Effector CD4-positive, alpha-beta T cell (primary cell): ENCODE data around the gene DMRTB1. TPM values are rescaled to one million over a fixed set of nuclear protein-coding genes. Genes with fewer than 3 reads are reported as not detected.
"Not testable (repeated sequence)": the region's sequence is repeated elsewhere in the genome, so short reads cannot be mapped to it uniquely, and the experiment has no call there.

Experiments
- DNase-seq: peaks from one replicate; pipeline ENCODE4 v3.0.0-alpha.2; 2020
- total RNA-seq: gene quantifications from one replicate; lab custom pipeline; 2026; lab: John Stamatoyannopoulos, UW

The DMRTB1 gene
- not detected for total RNA-seq

DNA sequence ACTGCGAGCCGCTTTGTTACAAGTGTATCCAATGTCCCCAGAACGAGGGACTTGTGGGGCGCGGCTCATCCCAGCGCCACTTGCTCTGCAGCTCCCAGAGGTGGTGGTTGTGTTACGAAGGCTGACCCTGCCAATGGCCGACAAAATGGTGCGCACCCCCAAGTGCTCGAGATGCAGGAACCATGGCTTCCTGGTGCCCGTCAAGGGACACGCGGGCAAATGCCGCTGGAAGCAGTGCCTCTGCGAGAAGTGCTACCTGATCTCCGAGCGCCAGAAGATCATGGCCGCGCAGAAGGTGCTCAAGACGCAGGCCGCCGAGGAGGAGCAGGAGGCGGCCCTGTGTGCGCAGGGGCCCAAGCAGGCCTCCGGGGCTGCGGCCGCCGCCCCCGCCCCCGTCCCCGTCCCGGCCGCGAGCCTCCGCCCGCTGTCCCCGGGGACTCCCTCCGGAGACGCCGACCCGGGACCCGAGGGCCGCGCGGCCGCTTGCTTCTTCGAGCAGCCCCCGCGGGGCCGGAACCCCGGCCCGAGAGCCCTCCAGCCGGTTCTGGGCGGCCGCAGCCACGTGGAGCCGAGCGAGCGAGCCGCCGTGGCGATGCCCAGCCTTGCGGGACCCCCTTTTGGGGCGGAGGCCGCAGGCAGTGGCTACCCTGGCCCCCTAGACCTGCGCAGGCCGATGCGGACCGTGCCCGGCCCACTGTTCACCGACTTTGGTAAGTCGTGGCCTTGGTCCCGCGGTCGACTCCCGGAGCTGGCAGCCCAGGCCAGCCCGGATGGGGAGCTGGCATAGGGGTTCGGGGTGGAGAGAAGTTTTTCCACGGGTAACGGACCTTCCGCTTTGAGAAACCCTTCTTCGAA is at the start of gene DMRTB1:
Gene DMRTB1, plus strand, starts transcription at position 79 of the 855 bp plus-strand sequence. Its CDS starts 55 bp downstream, at position 134.
- DNase-seq: no peak

DNA sequence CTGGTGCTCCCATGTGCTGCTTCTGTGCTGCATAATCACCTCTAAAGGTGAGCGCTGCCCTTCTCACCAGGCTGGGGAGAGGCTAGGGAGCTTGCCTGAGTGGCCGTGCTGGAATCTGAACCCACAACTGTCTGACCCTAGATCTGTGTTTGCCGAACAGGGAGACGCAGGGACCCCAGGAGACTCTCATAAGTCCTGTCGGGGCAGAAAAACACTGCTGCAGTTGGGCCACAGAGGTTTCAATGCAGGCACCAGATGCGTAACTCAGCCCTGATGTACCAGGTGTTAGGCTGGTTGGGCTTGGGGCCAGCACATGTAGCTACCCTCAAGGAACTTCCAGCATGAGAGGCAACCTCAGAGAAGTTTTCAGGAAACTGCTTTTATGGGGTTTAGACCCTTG is 49.5 kb upstream of the DMRTB1 start:
- no peak for DNase-seq

DNA sequence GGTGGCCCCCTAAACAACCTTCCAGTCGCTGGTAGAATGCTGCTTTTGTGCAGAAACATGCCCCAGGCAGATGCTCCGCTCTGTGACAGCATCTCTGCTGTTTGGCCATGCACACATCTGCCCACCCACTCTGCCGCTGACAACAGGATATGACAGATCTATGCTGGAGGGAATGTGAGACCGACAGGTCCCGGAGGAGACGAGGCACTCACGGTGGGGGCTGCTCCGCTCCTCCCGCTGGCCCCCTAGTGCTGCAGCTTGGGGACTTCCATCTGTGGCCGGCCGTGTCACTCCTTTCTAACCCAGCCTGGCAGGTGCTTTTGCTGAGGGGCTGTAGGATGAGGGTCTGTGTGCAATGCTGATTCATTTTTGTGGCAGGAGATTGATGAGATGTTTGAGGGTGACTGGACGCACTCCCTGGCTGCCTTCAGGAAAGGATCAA is 49.1 kb upstream of the DMRTB1 start:
- peak; percentile 34 for DNase-seq

DNA sequence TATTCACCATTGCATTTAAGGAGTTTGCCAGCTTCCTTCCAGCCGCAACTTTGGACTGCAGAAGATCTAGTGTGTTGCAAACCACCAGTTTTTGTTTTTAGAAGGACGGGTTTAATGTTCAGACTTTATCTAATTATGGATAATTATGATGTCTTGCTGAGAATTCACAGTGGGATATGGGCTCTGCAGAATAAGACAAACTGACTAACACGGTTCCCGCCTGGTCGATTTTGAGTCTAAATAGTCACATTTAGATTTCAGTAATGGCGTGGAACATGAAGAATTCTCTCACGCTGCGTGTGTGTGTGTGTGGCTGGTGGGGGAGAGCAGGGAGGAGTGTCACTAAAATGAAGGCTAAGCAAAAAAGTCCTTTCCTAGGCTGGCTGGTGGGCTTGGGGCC is 48.5 kb upstream of the DMRTB1 start:
- no peak for DNase-seq

DNA sequence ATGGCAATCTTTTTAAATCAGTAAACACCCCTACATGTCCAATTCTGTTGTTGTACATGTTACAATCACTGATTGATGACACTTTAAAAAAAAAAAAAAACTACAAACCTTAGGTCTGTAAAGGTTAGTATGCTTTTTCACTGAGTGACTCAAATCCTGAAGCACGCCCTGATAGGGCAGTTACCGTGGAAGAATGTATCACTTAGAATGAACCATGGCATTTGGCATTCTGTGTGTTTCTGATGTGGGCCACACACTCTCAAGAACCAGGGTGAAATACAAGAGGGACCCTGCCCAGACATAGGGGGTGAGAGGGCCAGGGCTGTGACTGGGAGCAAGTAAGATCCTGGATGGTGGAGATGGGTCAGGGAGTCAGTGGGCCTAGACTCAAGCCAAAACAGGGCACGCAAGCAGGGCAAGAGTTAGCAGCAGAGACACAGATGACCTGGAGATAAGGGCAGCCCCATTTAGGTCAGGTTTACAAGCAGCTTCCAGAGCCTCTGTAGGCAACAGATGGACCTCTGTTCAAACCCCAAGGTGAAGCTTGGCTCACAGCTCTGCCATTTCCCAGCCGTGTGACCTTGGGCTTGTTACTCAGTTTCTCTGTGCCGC is 47.6 kb upstream of the DMRTB1 start:
- no peak for DNase-seq

DNA sequence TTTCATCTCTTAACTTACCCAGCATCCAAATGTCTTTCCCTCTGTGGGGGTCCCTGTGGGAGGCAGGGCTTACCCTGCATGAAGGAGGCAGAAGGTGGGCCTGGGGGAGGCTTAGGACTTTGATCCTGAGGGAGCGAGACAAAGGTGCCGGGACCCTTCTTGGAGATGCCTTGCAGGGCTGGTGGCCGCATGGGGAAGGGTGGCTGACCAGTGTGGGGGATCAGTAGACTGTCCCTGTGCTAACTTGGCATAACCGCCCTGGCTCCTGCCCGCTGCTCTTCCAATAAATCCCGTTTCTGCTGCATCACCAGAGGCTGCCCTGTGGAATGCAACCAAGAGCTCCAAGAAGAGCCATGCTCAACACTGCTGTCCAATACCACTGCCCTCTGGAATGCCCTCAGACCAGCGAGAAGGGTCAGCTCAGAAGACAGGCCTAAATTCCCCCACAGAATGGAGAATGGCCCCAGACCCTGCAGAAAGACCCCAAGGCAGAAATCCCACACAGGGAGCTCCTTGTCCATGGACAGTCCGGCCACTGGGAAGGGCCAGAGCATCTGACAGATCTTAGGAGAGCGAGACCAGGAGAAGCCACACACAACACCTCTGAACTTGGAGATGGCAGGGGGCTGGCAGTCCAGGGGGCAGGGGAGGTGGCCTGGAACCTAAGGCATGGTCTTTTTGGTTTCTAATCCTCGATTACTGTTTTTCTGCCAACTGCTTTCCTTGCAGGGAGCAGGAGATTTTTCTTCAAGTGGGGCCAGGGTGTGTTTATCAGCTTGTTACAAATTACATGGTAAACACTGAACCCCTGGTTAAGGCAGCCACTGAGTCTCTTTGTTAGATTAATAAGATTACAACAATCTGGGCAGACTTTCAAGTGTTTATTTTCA is 46.7 kb upstream of the DMRTB1 start:
- DNase-seq: no peak

DNA sequence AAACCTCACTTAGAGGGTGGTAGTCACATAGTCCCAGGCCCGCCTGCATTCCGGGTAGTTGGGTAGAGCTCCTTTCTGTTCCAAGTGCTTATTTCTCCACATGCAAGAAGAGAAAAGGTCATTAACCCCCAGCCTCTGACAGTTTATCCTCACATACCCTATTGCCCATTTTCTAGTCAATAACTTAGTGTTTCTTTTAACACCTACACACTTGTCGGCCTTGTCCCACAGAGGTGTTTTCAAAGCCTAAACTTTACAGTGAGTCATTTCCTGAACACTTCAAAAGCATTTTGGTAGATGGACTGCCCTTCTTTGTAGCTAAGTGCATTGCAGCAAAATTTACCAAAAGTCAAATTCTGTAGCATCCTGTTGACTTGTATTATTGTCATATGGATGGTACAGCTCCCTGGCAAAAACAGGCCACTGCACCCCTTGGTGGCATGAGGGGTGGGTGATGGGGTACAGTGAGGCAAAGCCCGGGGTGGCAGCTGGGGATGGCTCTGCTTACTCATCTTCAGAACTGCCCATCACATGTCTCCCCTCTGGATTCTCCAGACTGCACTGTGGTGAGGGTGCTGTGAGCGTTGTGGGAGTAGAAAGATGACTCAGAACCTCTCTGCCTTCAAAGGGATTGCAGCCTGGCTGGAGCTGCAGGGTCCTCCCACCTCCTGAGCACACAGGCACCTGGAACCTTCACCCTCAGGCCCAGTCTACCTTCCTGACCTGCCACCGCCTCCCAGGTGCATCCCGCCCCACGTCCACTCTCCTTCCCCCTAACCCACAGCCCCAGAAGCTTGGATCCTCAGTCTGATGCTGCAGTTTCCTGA is 45.8 kb upstream of the DMRTB1 start:
- DNase-seq: peak; percentile 46

DNA sequence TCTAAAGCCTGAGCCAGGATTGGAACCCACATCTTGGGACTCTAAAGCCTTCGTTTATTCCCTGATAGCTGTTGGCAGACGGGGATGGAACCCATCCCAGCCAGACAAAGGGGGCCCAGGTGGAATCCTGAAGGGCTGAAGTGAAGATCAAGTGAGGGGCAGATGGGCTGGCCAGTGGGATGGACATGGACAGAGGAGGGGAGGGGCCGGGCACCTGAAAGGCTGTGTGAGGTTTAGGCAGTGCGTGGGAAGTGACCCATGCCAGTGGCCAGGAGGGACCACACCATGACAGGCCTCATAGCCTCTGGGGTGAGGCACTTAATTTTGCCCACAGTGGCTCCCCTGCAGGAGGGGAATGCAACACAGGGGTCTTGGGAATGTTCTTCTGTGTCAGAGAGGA is 44.6 kb upstream of the DMRTB1 start:
- no peak for DNase-seq

DNA sequence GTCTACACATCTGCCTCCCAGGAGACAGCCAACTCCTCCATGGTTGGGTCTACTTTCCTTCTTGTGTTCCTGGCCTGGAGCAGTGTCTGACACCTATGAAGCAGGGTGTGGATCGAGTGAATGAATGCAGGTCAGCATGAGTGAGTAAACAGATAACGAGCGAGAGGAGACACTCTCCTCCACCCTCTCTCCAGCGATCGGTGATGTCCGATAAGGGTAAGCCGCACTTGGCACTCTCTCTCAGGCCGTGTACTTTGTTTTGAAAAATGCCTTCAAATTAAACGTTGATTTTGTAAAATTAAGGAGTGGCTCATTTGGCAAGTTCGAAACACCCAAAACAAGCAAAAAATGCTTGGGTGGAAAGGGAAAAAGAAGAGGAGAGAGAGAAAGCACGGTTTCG is 43.8 kb upstream of the DMRTB1 start:
- DNase-seq: no peak

DNA sequence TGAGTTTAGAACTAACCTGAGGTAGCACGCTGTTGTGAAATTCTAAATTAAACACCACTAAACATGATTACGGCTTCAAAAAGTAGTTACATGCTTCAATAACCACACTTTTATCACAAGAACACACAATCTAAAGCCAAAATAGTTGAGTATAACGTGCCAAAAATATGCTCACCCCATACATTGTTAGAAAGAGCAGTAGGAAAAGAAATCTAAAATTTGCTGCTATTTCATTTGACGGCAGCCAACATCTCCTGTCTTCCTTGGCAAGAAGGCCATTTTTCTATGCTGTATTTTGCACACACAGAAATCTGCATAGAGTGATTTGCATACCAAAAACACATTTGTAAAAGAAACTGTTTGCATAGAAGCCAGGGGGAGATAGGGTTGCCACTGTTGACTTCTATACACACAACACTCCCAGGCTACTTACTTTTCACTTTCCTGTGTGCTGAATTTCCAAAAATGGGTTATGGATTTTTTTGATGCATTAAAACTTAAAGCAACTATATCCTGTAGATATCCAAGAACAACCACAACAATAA is 42.9 kb upstream of the DMRTB1 start:
- DNase-seq: no peak

DNA sequence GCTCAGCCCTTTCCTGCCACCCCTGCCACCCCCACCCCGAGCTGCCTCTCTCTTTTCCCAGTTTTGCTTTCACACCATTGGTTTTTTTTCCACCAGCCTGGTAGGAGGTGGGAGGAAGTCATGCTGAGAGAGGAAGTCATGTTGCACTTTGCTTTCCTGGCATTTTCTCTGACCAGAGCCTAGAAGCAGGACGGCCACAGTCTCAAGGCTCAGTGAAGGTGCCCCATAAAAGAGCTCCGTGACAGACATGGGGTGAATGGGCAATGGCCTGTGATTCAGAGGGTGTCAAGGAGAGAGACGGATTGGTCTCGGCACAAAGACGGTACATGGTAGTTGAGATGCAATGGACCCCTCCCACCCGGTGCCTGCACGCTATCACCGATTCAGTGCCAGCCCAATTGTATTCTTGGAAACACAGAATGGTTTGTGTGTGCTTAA is 42.1 kb upstream of the DMRTB1 start:
- no peak for DNase-seq

DNA sequence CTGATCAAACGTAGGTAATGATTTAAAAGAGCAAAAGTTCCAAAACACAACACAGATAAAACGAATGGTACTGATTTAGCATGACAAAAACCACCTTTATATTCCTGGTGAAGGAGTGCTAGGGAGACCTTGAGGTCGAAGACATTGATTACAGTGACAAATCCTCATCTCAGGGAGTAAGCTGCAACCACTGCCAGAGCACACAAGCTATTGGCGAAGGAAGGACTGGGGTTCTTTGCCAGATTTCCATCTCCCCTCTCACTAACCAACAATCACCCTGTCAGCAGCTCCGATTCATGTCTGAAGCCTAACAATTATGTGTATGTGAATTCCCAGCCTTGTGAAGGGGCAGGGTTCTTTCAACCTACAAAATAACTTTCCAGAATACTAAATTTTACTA is 40.2 kb upstream of the DMRTB1 start:
- DNase-seq: no peak

DNA sequence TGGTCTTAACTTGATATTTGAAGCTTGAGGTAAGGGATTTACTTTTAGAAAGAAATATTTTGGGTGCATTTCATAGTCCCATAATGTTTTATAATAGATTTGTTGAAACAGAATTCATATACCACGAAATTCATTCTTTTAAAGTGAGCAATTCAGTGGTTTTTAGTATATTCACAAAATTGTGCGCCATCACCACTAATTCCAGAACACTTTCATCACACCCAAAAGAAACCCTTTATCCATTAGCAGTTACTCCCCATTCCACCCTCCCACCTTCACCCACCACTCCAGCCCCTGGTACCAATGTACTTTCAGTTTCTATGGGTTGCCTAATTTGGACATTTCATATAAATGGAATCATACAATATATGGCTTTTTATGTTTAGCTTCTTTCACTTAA is 38.9 kb upstream of the DMRTB1 start:
- no peak for DNase-seq

DNA sequence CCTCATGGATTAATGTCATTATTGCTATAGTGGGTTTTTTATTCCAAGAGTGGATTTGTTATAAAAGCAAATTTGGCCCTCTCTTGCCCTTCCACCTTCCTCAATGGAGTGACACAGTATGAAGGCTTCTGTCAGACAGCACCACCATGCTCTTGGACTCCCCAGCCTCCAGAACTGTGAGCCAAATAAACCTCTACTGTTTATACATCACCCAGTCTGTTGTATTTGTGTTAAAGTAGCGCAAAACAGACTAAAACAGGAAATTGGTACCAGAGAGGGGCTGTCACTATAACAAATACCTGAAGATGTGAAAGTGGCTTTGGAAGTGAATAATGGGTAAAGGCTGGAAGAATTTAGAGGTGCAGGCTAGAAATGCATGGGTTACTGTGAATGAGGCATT is 38.0 kb upstream of the DMRTB1 start:
- DNase-seq: no peak

DNA sequence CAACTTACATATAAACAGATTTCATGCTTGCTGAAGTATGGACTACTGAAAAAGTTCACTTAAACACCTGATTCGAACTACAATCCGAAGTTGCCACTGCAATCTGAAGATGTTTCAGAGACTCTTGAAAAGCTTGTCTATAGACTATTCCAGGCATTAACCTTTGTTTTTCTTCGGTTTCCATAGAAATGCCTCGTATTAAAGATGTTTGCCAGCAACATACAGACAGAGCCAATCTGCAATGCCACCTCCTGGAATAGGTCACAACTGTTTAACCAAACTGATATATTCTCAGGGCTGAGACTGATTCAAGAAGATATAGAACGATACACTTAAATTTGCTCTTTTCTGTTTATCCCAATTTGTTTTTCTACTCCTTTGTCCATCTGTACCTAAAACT is 28.9 kb upstream of the DMRTB1 start:
- no peak for DNase-seq

DNA sequence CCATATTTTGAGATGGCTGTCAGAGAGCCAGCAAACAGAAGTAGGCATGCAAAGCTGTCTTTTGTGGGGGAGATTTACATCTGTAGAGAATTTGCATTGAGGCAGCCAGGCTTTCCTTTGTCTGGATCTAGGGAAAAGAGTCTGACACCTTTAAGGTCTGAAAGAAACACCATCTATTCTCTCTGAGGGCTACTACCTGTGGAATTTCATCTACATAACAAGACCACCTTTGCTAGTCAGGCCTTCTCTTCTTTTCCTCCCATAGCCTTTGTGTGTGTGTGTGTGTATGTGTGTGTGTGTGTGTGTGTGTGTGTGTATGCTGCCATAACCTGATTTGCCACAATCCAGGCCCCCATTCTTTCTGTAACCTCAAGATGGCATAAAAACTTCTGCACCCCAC is 28.4 kb upstream of the DMRTB1 start:
- no peak for DNase-seq

DNA sequence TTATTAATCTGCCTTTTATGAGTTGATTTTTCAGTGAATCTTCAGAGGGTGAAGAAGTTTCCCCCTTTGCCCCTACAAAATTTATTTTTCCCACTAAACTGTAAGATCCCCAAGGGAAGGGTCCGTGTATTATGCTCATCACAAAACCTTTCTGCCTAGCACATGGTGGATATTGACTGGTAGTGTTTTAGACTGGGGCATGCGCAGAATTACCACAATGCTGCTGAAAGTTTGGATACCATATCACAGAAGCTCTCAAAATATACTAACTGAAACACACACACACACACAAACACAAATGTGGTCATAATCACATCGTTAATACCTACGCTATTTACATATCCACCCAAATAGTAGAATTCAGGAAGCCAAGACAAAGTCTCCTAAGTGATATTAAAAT is 28.0 kb upstream of the DMRTB1 start:
- no peak for DNase-seq

DNA sequence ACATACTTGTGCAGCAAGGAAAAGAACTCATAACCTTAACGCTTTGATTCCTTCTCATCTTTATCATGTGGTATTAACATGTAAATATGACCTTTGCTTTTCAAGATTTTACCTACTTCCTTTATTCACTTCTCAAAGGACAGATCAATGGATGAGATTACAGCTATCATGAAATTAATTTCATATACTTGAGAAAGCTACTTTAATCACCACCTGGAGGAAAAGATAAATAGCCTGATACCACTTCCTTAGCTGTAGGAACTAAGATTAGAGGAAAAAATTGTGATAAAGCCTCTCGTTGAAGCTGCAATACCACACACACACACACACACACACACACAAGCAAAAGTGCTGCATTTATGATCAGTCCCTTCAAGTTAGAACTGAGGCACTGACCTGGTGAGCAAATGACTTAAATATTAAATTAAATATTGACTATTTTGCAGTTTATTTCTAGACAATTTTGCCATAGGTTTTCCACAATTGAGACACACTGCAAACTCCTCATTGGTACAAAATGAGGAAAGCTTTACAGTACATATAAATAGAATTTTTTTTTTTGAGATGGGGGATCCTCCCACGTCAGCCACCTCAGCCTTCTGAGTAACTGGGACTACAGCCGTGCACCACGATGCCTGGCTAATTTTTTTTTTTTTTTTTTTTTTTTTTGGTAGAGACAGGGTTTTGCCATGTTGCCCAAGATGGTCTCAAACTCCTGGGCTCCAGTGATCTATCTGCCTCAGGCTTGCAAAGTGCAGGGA is 27.2 kb upstream of the DMRTB1 start:
- no peak for DNase-seq

DNA sequence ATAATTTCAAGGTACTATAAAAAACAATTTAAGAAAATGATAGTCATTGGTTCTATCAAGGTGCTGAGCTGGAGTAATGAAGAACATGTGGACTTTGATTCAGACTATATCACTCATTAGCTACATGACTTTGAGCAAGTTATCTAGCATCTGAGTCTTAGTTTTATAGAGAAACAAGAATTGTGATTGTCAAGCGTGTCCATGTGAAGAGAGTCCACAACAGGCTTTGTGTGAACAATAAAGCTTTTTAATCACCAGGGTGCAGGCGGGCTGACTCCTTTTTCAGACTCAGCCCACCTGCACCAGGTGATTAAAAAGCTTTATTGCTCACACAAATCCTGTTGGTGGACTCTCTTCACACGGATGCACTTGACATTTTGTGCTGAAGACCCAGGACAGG is 26.6 kb upstream of the DMRTB1 start:
- DNase-seq: no peak

DNA sequence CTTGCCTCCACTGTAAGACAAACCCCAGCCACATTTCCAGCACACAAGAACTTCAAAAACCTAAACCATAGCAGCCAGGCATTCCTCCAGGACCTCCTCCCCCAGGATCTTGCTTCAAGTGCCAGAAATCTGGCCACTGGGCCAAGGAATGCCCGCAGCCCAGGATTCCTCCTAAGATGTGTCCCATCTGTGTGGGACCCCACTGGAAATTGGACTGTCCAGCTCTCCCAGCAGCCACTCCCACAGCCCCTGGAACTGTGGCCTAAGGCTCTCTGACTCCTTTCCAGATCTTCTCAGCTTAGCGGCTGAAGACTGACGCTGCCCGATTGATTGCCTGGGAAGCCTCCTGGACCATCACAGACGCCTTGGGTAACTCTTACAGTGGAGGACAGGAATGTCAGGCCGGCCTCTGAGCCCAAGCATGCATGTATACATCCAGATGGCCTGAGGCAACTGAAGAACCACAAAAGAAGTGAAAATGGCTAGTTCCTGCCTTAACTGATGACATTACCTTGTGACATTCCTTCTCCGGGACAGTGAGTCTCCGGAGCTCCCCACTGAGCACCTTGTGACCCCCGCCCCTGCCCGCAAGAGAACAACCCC is 24.7 kb upstream of the DMRTB1 start:
- DNase-seq: not testable (repeated sequence)

DNA sequence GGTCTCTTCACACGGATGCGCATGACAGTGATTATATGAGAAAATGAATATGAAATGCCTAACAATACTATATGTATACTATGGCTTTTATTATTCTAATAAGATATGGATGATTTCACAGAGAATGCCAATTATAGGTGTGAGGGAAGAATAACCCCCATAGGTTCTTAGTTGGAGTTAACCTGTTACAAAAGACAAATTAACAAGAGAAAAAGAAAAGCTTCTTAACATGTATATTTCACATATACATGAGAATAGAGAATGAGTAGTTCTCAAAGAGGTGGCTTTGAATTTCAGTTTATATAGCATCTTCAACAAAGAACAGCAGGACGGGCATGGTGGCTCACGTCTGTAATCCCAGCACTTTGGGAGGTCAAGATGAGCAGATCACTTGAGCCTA is 24.0 kb upstream of the DMRTB1 start:
- DNase-seq: no peak
